Fibroblast of mammary gland (primary cell): ENCODE results near the gene NHSL2.

Experiments used
- DNase-seq: peaks from one replicate; pipeline ENCODE4 v3.0.0-alpha.2; 2010; ENCODE audit warnings: low read depth
- H3K4me3 ChIP-seq: 2 replicates; pipeline ENCODE4 v1.5.1; 2011; ENCODE audit warnings: low read depth, mild to moderate bottlenecking, low read length, moderate library complexity; ENCODE audit not compliant: control insufficient read depth
- TF ChIP-seq, protein P1 (sequence below): conservative IDR thresholded peaks from 2 replicates; pipeline ENCODE4 v1.5.1; 2011; ENCODE audit warnings: low read depth, low read length, inconsistent platforms; ENCODE audit not compliant: control insufficient read depth, insufficient read depth

NHSL2 gene

DNA sequence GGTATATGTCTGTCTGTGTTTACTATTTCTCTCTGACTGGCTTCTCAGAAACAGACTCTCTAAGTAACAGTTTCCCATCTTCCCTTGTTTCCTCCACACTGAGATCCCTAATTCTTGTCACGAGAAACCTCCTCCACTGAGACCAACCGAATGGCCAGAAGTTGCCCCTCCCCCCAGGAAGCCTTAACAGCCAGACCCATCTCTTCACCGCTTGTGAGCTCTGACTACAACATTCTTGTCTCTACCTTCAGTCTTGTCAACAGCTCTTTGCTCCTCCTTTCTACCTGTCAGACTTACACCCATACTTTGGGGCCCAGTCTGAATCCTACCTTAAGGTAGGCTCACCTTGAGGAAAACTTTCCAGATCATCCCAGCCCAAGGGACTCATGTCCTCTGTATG, 90.8 kb downstream of the NHSL2 start:
- no peak for DNase-seq
- TF ChIP-seq, protein P1, sequence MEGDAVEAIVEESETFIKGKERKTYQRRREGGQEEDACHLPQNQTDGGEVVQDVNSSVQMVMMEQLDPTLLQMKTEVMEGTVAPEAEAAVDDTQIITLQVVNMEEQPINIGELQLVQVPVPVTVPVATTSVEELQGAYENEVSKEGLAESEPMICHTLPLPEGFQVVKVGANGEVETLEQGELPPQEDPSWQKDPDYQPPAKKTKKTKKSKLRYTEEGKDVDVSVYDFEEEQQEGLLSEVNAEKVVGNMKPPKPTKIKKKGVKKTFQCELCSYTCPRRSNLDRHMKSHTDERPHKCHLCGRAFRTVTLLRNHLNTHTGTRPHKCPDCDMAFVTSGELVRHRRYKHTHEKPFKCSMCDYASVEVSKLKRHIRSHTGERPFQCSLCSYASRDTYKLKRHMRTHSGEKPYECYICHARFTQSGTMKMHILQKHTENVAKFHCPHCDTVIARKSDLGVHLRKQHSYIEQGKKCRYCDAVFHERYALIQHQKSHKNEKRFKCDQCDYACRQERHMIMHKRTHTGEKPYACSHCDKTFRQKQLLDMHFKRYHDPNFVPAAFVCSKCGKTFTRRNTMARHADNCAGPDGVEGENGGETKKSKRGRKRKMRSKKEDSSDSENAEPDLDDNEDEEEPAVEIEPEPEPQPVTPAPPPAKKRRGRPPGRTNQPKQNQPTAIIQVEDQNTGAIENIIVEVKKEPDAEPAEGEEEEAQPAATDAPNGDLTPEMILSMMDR, result no peak
- H3K4me3 ChIP-seq, result no peak overlapping the region

DNA sequence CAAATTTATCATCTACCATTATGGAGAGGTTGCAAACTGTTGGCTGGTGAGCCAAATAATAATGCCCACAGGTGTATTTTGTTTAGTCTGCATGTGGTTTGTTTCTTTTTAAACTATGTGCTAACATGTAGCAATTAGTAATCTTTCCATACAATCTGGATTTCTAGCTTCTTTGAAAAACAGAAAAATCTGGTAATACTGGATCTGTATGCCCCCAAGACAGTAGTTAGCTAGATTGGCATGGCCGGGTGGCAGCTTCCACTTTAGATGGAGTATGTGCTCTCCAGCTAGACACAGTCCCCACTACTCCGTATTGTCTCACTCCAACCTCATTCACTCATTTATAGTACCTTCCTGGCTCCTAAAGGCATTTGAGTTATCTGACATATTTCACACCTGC, 91.3 kb downstream of the NHSL2 start:
- no peak for DNase-seq
- TF ChIP-seq, protein P1, result no peak
- H3K4me3 ChIP-seq, result no peak overlapping the region

DNA sequence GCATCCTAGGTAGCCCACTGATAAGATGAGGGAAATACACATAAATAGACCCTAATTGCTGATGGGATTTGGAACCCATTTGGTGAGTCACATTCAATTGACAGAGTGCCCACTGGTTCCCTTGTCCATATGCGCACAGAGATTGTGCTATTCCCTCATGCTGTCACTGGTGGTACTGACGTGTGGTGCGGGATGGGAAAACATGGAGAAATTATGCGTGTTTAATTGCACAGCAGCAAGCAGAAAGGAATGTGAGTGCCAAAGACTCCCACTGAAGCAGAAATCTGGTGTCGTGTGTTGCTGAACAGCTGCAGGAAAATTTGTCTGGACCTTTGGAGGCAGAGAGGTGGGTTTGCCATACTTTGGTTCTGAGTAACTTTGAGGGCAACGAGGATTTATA, 92.2 kb downstream of the NHSL2 start:
- TF ChIP-seq, protein P1, result no peak
- H3K4me3 ChIP-seq, result no peak overlapping the region
- peak; percentile 45 for DNase-seq

DNA sequence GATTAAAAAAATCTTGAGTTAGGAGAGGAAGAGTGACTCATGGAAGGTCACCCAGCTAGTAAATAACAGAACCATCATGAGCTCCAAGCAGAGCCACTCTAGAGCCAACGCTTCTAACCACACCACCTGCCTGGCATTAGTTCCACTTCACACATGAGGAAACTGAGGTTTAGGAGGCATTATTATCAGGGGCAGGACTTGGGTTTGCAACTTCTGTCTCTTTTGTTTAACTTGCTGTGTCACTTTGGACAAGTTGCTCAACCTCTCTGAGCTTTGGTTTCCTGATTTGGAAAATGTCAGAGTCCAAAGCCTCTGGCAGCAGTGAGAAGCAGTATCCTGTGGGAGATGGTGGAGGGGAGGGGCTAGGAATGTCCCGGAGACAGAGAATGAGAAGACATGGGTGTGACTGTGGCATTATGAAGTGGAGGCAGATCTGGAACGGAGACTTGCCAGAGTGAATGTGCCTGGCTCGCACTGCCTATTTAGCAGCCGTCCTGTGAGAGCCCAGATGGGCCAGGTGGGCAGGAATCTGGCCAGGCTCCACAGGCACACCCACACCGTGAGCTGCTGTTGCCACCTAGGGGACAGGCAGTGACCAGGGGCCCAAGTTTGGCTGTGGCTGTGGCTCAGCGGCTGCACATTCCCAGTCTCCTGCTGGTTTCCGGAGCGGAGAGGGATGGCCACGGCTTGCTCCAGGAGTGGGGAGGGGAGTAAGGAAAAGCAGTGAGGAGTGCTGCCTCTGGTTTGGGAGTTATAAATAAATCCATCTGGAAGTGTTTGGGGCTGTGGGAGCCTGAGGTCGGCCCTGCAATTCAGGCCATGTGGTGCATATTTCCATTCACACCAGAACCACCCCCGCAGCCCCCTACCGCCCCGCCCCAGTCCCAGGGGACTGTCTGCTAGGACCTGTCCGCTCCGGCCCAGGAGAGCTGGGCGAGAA, 93.4 kb downstream of the NHSL2 start:
- TF ChIP-seq, protein P1, result peak; percentile 2
- H3K4me3 ChIP-seq, result no peak overlapping the region
- peak; percentile 74 for DNase-seq

DNA sequence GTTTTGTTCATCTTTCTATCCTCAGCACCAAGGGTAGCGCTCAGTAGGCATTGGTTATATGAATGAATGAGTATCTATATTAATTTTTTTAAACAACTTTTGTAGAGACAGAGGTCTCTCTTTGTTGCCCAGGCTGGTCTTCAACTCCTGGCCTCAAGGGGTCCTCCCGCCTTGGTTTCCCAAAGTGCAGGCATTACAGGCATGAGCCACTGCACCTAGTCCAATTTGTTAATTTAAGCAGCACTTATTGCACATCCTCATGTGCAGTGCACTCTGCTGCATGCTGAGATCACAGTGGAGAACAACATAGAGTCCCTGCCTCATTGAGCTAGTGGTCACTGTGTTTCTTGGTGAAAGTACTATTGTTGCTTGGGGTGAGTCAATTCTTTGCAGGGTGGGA, 94.4 kb downstream of the NHSL2 start:
- no peak overlapping the region for H3K4me3 ChIP-seq
- peak; percentile 43 for DNase-seq
- TF ChIP-seq, protein P1, result no peak

DNA sequence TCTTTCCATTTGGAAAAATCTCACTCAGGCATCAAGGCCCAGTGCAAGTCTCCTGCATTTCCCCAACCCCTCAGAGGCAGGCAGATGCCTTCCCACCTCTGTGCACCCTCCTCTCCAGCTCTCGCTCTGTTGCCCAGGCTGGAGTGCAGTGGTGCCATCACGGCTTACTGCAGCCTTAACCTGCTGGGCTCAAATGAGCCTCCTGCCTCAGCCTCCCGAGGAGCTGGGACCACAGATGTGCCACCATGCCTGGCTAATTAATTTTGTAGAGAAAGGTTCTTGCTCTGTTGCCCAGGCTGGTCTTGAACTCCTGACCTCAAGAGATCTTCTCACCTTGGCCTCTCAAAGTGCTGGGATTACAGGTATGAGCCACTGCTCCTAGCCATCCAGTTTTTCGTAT, 95.8 kb downstream of the NHSL2 start:
- TF ChIP-seq, protein P1, result no peak
- no peak overlapping the region for H3K4me3 ChIP-seq
- DNase-seq, result no peak
